Spleen (tissue), 7 donors: ENCODE measurements around the gene GPR83.

Experiments used
- CTCF ChIP-seq, 11 experiments: fragments of 200-600 bp in 7 of 11; fragments of 450-650 bp in 4 of 11; sonication (generic) in 4 of 11; IDR thresholded peaks in 8 of 11; conservative IDR thresholded peaks in 3 of 11; 1 replicate in 7 of 11; 2 replicates in 4 of 11; pipeline versions ENCODE4 v1.4.0 to v1.8.0; 2016 to 2021; ENCODE audit warnings: antibody characterized with exemption in 11 of 11, inconsistent platforms in 4 of 11, mild to moderate bottlenecking in 1 of 11
- POLR2A ChIP-seq, 3 donors: fragments of 450-650 bp; IDR thresholded peaks; one replicate each; pipeline ENCODE4 v1.5.1; 2017; ENCODE audit warnings: antibody characterized with exemption in 3 of 3, mild to moderate bottlenecking in 1 of 3
- POLR2AphosphoS5 ChIP-seq, 3 donors: sonication (generic); formaldehyde crosslinking; IDR thresholded peaks; one replicate each; pipeline ENCODE4 v1.5.1; 2017; ENCODE audit warnings: antibody characterized with exemption in 3 of 3
- donor health status: DM: no; HTN: no; CAD: no; lungs with moderate emphysema.
- donor health status: DM: no; HTN: no; CAD: no.
- donor health status: DM: no; HTN: no; CAD: no.

DNA sequence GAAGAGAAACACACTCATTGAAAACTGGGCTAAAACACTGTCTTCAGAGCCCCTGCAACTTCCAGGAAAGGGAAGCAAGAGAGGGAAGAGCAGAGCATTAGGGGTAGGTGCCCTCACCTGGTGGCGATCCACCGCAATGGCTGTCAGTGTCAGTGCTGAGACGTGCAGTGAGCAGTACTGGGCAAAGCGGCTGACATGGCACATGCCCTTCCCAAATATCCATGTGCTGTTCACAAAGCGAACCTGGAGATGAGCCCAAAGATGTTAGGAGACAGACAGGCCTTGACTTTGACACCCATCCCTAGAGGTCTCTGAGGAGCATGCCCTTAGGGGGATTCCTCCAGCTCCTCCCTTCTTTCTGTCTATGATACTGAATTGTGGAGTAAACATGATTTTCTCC lies 4.9 kb downstream of the GPR83 start:
- TF ChIP-seq CTCF (IDR thresholded peaks at IDR 0.05 in 8 of 11, conservative IDR thresholded peaks at IDR 0.05 in 3 of 11): no peak
- TF ChIP-seq POLR2A (IDR thresholded peaks at IDR 0.05): no peak
- no peak for TF ChIP-seq POLR2AphosphoS5 (IDR thresholded peaks at IDR 0.05)
